Esophagus squamous epithelium (tissue), 5 donors: ENCODE measurements around the gene ARL10. TPM values are rescaled to one million over a fixed set of nuclear protein-coding genes. Genes with fewer than 3 reads are reported as not detected.

Experiments
- DNase-seq: peaks from one replicate; lab custom pipeline; 2025; lab: John Stamatoyannopoulos, UW
- H3K27ac ChIP-seq, 4 donors: fragments of 200-600 bp; sonication (generic); one replicate each; pipeline ENCODE4 v1.5.1; 2016 to 2019; ENCODE audit warnings: mild to moderate bottlenecking in 1 of 4
- H3K27me3 ChIP-seq, 4 donors: fragments of 200-600 bp; sonication (generic); 1 replicate in 3 of 4; 2 replicates in 1 of 4; pipeline versions ENCODE4 v1.5.1 to v1.6.0; 2017 to 2021; ENCODE audit warnings: antibody characterized with exemption in 1 of 4
- H3K36me3 ChIP-seq, 3 donors: fragments of 200-600 bp; sonication (generic); one replicate each; pipeline ENCODE4 v1.5.1; 2016 to 2019
- H3K4me1 ChIP-seq, 3 donors: fragments of 200-600 bp; sonication (generic); one replicate each; pipeline ENCODE4 v1.5.1; 2017 to 2019
- H3K4me3 ChIP-seq, 4 donors: fragments of 200-600 bp; sonication (generic); 1 replicate in 3 of 4; 2 replicates in 1 of 4; pipeline ENCODE4 v1.5.1; 2016 to 2019; ENCODE audit warnings: mild to moderate bottlenecking in 2 of 4, moderate library complexity in 1 of 4
- H3K9me3 ChIP-seq, 3 donors: fragments of 200-600 bp; sonication (generic); one replicate each; pipeline ENCODE4 v1.5.1; 2016 to 2019
- CTCF ChIP-seq, 6 experiments: fragments of 450-650 bp in 4 of 6; fragments of 200-600 bp in 2 of 6; sonication (generic) in 2 of 6; IDR thresholded peaks; one replicate each; pipeline ENCODE4 v1.5.1; 2016 to 2019; ENCODE audit warnings: antibody characterized with exemption in 6 of 6, mild to moderate bottlenecking in 4 of 6, moderate library complexity in 4 of 6
- POLR2A ChIP-seq, 4 donors: fragments of 450-650 bp; IDR thresholded peaks; one replicate each; pipeline ENCODE4 v1.6.1; 2017; ENCODE audit warnings: antibody characterized with exemption in 4 of 4, mild to moderate bottlenecking in 4 of 4, moderate library complexity in 3 of 4
- WGBS, 2 donors: methylation state at CpG; one replicate each; pipeline ENCODE4 v1.1.5; 2018; 5-methylcytosine and 5-hydroxymethylcytosine counted together
- intact Hi-C: fragments of 100-400 bp; cut with DNase I; formaldehyde crosslinking; loops from one replicate; pipeline ENCODE4 v1.15.0; 2022
- total RNA-seq, 4 donors: library from RNA; depleted of rRNA; stranded (reverse); fragments of >200 nt; gene quantifications; one replicate each; pipeline ENCODE4 v1.1.0, GENCODE V29; 2016
- donor health status: DM: yes; HTN: yes; CAD: no.

ARL10 gene
- total RNA-seq, 4 donors from 2014 or later = 2.4 to 10.1 (median 6.3) TPM

- no peak for DNase-seq
- Histone ChIP-seq H3K9me3 (no peaks in the 10 kb centered on the region), H3K4me1 (peaks cover 15 to 46% (median 20%) of the 10 kb centered on the region in 3 donors), H3K27me3 (no peaks in the 10 kb centered on the region), H3K4me3 (no peak overlapping the region), H3K36me3 (peaks cover 12 to 87% (median 21%) of the 10 kb centered on the region in 3 donors), H3K27ac (no peak overlapping the region)
- intact Hi-C loops = no loop called here
- TF ChIP-seq POLR2A (IDR thresholded peaks at IDR 0.05) = no peak
- no peak for TF ChIP-seq CTCF (IDR thresholded peaks at IDR 0.05)
- 80 to 93% methylated on average over 13 to 15 of the region's 18 CpGs for WGBS, 2 donors
These were observed 32.6 kb downstream of the ARL10 start for GRCh38 chr5:176397736-176398420.

- Histone ChIP-seq H3K36me3 (peaks cover 10 to 74% (median 12%) of the 10 kb centered on the region in 3 donors), H3K27ac (peak overlapping the region; percentile 71 to 99 (median 87)), H3K27me3 (no peaks in the 10 kb centered on the region), H3K9me3 (no peaks in the 10 kb centered on the region), H3K4me3 (peak overlapping the region in 2 of 4 donors; percentile 2 to 32), H3K4me1 (peaks cover 31 to 63% (median 32%) of the 10 kb centered on the region in 3 donors)
- intact Hi-C loops = no loop called here
- WGBS, 2 donors = 52 to 66% methylated on average over 8 to 16 of the region's 17 CpGs
- no peak for DNase-seq
- TF ChIP-seq CTCF (IDR thresholded peaks at IDR 0.05) (no peak), POLR2A (IDR thresholded peaks at IDR 0.05) (no peak)
These were observed 35.3 kb downstream of the ARL10 start for GRCh38 chr5:176400382-176401156.

GRCh38 chr5:176401281-176402205, 36.3 kb downstream of the ARL10 start:
- intact Hi-C loops = no loop called here
- no peak for DNase-seq
- peak overlapping the region; percentile 71 to 99 (median 87) for H3K27ac ChIP-seq
- H3K36me3 ChIP-seq = peaks cover 5 to 74% (median 15%) of the 10 kb centered on the region in 3 donors
- TF ChIP-seq POLR2A (IDR thresholded peaks at IDR 0.05) (no peak), CTCF (IDR thresholded peaks at IDR 0.05) (no peak)
- H3K9me3 ChIP-seq = no peaks in the 10 kb centered on the region
- H3K4me3 ChIP-seq = peak overlapping the region in 1 of 4 donors; percentile 32
- WGBS, 2 donors = 81 to 82% methylated on average over 18 to 22 of the region's 22 CpGs
- H3K4me1 ChIP-seq = peaks cover 32 to 72% (median 40%) of the 10 kb centered on the region in 3 donors
- no peaks in the 10 kb centered on the region for H3K27me3 ChIP-seq

GRCh38 chr5:176405656-176406435, 40.6 kb downstream of the ARL10 start:
- Histone ChIP-seq H3K27ac (peak overlapping the region; percentile 39 to 99 (median 84)), H3K27me3 (no peaks in the 10 kb centered on the region), H3K4me3 (no peak overlapping the region), H3K4me1 (peaks cover 46 to 100% (median 58%) of the 10 kb centered on the region in 3 donors), H3K36me3 (peaks cover 0 to 72% (median 20%) of the 10 kb centered on the region in 3 donors), H3K9me3 (no peaks in the 10 kb centered on the region)
- intact Hi-C loops = no loop called here
- WGBS, 2 donors = 86% methylated on average over 15 to 18 of the region's 20 CpGs
- no peak for DNase-seq
- no peak for TF ChIP-seq POLR2A (IDR thresholded peaks at IDR 0.05)
- peak in 1 of 6 experiments; percentile 9 for TF ChIP-seq CTCF (IDR thresholded peaks at IDR 0.05)
